SW480 (cell line): ENCODE results near the gene A1BG.
A peak's percentile ranks its signal among the peaks of the same experiment; 100 is the strongest.
"Not testable (repeated sequence)": the region's sequence is repeated elsewhere in the genome, so short reads cannot be mapped to it uniquely, and the experiment has no call there.

ENCODE experiments used
- DNase-seq: peaks from one replicate; pipeline ENCODE4 v3.0.0-alpha.2; 2016; ENCODE audit warnings: low spot score

A1BG gene

DNA sequence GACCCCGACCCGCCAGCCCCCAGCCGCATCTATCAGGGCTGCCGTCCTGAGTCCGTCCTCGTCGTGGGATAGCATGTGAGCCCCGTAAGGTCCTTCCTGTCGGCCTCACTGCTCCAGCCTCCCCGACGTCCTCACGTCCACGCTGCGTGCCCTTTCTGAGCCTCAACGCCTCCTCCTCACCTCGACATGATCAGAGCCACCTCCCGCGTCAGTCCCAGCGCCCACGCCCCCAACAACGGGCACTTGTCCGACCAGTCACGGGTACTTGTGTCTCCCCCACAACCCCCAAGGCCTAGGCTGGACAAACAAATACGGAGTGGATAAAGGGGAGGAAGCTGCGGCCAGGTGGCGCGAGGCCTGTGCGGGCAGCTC, 8.6 kb upstream of the A1BG start:
- peak; percentile 67 for DNase-seq

- DNase-seq = no peak
Observed at GRCh38 chr19:58357481-58358145, 4.3 kb upstream of the A1BG start.

- no peak for DNase-seq
Observed at GRCh38 chr19:58356766-58357480, 3.6 kb upstream of the A1BG start.

- no peak for DNase-seq
Observed at GRCh38 chr19:58355908-58356765, 2.8 kb upstream of the A1BG start.

DNA sequence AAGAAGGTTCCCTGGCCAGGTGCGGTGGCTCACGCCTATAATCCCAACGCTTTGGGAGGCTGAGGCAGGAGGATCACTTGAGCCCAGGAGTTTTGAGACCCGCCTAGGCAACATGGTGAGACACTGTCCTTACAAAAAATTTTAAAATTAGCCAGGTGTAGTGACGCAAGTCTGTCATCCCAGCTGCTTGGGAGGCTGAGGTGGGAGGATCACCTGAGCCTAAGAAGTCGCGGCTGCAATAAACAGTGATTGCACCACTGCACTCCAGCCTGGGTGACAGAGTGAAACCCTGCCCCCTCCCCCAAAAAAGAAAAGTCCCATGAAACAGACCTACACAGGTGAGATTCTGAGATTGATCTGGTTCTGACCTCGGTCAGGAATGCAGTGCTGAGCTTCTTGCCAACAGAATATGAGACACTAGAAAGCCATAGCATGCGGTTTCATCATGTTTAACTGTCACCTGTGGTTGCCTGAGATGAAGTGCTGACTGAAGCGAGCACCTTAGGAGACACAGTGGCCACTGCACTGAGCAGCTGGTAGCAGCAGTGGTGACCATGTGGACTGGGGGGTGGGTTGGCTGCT, 2.0 kb upstream of the A1BG start:
- DNase-seq = no peak

- no peak for DNase-seq
Observed at GRCh38 chr19:58354478-58355030, 1.3 kb upstream of the A1BG start.

DNA sequence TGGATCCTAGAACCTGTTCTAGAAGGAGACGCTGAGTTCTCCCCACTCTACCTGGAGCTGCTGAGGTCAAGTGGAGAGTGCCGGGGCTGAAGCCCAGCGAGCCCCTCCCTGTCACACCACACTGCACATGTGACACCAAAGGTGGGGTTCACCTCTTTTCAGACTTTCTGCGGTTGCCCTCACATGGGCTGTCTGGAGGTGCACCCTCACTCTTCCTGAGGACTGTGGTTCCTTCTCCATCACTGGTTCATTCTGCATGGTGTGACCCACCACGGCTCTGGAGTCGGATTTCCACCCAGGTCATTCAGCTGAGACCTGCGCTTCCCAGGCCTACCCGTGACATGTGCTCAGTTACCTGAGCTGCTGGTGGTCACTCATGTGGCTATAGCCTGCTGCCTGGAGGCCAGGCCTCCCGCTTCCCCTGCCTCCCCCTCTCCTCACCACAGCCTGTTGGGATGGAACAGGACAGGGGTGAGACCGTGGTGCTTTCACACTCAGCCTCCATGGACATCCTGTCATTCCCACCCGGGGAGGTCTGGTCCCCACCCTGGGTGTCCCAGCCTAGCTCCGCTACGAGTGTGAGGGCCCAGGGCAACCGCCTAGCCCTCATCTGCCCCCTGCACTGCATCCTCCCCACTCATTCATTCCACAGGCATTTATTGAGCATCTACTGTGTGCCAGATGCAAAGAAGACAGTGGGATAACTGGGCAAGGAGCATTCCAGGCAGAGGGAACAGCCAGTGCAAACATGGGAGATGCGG, 605 bp upstream of the A1BG start:
- no peak for DNase-seq

GRCh38 chr19:58351990-58352755, 1.1 kb downstream of the A1BG start:
- DNase-seq = no peak

- no peak for DNase-seq
Observed at GRCh38 chr19:58351558-58351878, 1.8 kb downstream of the A1BG start.

GRCh38 chr19:58350871-58351557, 2.3 kb downstream of the A1BG start:
- DNase-seq = no peak

DNA sequence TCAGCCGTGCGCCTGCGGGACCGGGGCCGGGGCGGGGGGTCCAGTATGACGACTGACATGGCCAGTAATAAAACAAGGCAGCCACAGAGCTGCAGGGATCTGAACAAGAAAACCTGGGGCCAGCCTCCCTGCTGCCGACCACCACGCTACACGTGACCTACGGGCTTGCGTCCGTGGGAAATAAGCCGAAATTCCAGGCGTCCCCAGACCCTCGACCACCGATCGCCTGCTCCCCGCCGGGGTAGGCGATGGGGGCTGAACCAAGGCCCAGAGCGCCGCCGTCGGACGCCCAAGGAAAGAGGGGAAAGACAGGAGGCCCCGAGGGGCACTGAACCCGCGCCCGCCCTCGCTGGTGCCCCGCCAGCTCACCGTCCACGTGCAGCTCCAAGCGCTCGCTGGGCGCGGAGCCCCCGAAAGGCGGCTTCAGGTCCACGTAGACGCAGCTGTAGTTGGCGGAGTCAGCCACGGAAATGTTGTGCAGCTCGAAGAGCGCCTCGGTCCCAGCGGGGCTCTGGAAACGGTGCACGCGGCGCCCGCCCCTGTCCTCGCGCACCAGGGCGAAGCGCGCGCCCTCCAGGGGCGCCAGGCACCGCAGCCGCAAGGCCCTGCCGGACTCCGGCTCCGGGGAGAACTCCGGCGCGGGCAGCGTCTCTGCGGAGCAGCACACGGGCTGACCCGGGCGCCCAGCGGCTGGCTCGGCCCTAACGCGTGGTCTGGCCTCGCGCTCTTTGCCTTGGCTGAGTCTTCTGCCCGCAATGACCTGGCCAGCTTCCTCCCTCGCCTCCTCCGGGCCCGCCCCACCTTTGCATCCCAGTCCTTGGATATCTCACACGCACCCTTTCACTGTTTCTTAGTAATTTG, 3.1 kb downstream of the A1BG start:
- DNase-seq = no peak

DNA sequence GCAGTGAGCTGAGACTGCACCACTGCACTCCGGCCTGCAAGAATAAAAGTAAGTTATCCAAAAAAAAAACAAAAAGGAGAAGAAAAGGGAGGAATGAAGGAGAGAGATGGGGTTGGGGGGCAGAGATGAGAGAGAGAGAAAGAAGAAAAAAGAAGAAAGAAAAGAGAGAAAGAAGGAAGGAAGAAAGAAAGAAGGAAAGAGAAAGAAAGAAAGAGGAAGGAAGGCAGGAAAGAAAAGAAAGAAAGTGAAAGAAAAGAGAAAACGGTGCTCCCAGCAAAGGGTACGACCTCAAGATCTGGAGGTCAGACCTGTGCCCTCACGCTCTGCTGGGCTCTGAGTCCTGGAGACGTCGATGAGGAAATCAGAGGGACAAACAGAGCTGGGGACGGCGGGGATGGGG, 3.7 kb downstream of the A1BG start:
- DNase-seq = no peak

DNA sequence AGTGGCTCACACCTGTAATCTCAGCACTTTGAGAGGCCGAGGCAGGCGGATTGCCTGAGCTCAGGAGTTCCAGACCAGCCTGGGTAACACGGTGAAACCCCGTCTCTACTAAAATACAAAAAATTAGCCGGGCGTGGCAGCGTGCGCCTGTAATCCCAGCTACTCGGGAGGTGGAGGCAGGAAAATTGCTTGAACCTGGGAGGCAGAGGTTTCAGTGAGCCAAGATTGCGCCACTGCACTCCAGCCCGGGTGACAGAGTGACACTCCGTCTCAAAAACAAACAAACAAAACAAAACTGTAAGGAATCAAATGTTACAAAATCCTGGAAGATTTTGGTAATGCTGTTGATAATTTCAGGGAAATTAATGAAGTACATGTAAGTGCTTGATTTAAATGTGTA, 5.2 kb downstream of the A1BG start:
- not testable (repeated sequence) for DNase-seq

GRCh38 chr19:58346961-58347929, 6.0 kb downstream of the A1BG start:
- no peak for DNase-seq

DNA sequence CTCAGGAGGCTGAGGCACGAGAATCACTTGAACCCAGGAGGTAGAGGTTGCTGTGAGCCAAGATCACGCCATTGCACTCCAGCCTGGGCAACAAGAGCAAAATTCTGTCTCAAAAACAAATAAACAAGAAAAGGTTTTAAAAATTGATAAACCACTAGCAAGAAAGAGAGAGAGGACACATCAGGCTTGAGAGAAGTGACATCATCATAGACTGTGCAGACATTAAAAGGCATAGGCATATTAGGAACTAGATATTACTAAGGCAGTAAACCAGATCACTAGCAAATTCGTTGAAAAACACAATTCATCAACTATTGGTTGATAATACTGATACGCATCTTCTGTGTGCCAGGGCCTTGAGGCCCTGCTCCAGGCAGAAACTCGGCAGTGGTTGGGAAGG, 7.7 kb downstream of the A1BG start:
- no peak for DNase-seq

- no peak for DNase-seq
Observed at GRCh38 chr19:58338825-58339558, 14.3 kb downstream of the A1BG start.

DNA sequence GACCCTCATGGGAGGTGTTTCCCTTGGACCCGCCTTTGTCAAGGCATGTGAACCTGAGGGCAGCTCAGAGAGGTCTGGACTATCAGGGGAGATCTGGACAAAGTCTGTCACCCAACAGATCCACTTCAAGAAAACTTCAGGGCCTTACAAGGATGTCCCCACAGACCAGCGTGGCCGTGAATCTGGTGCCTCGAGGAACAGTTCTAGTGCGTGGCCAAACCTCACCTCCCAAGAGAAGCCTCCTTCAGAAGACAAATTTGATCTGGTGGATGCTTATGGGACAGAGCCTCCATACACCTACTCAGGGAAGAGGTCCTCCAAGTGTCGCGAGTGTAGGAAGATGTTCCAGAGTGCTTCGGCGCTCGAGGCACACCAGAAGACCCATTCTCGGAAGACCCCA, 15.0 kb downstream of the A1BG start:
- DNase-seq = no peak
